NCI-H146 treated with DMSO at 0.1 percent for 48 hours (cell line): ENCODE measurements around the gene ATAD5.
"Not testable (repeated sequence)": the region's sequence is repeated elsewhere in the genome, so short reads cannot be mapped to it uniquely, and the experiment has no call there.

Source experiments
- DNase-seq: peaks from one replicate; lab custom pipeline; 2025; ENCODE audit not compliant: unreplicated experiment; lab: John Stamatoyannopoulos, UW

The ATAD5 gene, protein sequence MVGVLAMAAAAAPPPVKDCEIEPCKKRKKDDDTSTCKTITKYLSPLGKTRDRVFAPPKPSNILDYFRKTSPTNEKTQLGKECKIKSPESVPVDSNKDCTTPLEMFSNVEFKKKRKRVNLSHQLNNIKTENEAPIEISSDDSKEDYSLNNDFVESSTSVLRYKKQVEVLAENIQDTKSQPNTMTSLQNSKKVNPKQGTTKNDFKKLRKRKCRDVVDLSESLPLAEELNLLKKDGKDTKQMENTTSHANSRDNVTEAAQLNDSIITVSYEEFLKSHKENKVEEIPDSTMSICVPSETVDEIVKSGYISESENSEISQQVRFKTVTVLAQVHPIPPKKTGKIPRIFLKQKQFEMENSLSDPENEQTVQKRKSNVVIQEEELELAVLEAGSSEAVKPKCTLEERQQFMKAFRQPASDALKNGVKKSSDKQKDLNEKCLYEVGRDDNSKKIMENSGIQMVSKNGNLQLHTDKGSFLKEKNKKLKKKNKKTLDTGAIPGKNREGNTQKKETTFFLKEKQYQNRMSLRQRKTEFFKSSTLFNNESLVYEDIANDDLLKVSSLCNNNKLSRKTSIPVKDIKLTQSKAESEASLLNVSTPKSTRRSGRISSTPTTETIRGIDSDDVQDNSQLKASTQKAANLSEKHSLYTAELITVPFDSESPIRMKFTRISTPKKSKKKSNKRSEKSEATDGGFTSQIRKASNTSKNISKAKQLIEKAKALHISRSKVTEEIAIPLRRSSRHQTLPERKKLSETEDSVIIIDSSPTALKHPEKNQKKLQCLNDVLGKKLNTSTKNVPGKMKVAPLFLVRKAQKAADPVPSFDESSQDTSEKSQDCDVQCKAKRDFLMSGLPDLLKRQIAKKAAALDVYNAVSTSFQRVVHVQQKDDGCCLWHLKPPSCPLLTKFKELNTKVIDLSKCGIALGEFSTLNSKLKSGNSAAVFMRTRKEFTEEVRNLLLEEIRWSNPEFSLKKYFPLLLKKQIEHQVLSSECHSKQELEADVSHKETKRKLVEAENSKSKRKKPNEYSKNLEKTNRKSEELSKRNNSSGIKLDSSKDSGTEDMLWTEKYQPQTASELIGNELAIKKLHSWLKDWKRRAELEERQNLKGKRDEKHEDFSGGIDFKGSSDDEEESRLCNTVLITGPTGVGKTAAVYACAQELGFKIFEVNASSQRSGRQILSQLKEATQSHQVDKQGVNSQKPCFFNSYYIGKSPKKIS (N-terminal part only)

DNA sequence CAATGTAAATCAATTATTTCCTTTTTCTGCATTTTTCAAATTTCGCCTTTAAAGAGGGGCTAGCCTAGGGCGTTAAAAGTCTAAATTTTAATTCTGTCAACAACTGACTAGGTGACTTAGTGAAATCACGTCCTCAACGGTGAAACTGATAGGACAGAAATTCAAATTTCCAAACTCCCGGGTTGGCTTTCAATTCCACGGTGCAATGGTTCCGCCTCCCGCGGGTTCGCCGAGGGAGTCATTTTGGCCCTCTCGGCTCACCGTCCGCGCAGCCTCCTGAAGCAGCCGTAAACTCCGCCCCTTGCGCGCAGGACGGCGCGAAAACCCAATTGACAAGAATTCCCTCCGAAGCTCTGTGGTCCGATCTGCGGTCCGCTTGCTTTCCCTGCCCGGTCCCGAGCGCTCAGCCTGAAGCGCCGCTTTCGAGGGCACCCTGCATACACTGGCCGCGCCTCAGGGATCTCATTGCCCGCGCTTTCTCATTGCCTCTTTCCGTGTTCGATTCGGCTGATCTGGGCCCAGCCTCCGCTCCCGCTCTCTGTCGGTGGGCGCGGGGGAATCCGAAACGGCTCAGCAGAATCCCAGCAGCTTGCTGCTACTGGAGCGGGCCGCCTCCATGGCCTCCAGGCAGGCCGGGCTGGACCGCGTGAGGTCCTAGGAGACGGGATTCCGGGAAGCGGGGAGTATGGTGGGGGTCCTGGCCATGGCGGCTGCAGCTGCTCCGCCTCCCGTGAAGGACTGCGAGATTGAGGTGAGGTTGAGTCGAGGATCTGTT, at the start of gene ATAD5:
Gene ATAD5 (plus strand): TSS at position 304 of the 775 bp plus-strand sequence. CDS start 382 bp downstream, at position 686.
- DNase-seq: peak; percentile 75

DNA sequence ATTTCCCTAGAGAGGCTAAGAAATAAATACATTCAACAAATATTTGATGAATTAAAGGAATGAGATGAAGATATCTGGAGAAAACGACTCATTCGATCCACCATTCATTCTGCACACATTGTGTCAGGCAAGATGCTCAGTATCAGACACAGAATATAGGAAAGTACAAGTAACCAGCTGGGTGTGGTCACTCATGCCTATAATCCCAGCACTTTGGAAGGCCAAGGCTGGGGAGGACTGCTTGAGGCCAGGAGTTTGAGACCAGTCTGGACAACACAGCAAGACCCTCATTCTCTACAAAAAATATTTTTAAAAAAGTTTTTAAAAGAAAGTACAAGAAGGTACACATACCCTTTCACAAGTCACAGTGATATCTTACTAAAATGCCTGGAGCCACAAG, 49.6 kb upstream of the ATAD5 start:
- no peak for DNase-seq

DNA sequence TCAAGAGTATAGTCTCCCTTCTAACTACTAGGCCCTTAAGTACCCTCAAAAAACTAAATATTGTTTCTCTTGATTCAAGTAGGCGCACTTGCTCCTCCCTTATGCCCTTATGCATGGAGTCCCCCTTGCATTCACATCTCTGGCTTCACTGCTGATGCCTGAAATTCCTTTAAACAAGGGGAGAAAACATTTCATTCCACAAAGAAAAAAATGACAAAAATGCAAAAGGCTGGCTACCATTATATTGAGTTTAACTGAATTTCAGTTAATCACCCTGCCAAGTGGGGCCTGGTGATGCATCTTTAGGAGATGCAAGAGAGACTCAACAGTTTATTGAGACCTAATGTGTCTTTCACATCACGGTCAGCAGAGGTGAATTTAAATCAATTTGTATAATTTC, 42.8 kb upstream of the ATAD5 start:
- DNase-seq: no peak

DNA sequence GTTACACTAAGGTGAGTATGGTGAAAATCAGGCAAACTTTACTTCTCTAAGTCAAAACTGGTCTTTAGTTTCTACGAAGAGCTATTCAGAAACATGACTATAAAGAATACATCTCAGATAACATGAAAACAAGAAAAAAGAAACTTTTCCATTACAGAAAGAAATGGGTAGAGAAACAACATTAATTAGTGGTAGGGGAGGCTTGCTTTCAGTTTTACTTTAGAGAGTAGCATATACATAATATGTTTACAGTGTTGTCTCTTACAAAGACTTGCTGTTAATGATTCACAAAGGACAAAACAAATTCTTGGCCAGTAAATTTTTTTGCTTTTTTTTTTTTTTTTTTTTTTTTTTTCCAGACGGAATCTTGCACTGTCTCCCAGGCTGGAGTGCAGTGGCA, 41.5 kb upstream of the ATAD5 start:
- DNase-seq: no peak

DNA sequence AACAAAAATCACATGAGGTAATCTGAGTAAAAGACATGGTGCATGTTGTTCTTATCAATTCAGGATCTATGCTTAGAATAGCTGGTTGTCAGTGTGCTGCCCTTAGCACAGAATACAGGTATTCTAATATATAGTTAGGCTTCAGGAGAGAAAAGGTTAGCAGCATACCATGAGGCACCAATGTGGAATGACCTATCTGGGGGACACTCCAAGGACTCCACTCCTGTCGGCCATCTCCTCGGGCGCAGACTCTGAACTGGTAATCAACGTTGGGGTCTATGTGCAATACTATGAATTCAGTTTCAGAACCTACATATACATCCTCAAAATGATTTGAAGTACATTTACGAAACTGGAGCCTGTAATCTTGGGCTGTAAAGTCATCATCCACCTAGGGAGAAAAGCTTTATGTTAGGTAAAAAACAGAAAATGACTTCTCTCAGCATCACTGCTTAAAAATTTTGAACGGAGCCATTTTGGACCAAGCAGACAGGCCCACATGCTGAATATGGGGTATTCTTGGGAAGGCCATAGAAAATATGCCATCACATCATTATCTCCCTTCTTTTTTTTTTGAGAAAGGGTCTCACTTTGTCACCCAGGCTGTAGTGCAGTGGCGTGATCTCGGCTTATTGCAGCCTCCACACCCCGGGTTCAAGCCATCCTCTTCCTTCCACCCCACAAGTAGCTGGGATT, 38.3 kb upstream of the ATAD5 start:
- no peak for DNase-seq

DNA sequence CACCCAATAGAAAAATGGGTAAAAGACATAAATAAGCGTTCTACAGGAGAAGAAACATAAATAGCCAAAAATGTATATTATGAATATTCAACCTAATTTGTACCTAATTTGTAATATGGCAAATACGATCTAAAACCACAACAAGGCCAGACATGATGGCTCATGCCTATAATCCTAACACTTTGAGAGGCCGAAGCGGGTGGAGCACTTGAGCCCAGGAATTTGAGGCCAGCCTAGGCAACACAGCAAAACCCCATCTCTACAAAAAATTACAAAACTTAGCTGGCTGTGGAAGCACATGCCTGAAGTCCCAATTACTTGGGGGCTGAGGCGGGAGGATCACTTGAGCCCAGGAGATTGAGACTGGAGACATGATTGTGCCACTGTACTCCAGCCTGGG, 37.4 kb upstream of the ATAD5 start:
- DNase-seq: no peak

DNA sequence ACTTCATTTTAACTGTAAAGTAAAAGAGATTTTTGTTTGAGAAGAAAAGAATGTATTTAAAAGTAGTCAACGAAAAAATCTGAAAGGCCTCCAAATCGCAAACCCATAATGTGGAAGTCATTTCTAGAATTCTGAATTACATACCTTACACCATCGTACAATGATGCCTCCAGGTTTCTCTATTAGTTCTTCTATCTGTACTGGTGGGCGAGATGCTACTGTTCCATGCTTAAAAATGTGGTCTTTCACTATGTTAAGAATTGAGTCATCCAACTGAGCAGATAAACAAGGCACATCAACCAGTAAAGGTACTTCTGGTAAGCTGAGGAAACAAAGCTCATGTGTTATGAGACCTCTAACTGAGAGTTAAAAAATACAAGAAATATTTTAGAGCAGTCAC, 35.8 kb upstream of the ATAD5 start:
- DNase-seq: no peak

DNA sequence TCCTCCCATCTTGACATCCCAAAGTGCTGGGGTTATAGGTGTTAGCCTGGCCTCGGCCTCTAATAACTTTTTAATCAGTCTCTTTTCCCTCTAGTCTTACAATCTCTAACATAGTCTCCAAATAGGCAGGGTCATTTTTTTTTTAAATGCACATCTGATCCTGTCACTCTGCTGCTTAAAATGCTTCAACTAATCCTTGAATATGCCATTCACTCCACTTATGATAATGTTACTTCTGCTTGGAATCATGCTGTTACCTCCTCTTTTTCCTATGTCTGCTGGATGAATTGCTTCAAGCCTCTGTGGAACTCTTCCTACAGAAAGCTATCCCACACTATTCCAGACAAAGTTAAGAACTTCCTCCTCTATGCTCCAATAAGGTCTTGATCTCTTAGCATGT, 30.1 kb upstream of the ATAD5 start:
- DNase-seq: no peak

DNA sequence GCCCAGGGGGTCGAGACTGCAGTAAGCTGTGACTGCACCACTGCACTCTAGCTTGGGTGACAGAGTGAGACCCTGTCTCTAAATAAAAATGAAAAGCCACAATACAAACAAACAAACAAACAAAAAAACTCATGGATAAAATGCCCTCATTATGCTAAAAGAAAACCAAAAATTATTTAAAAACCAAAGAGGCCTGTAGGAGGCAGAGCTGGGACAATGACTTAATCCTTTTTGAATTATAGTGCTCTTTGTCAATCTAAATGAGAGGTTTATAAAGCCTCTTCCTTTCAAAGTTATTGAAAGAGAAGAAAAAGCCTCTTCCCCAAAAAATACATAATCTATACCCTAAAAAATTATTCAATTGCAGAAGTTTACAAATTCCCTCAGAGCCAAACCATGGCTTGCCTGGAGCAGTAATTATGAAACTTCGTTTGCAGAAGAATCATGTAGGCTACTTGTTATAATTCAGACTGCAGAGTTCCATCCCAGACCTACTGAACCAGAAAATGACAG, 25.8 kb upstream of the ATAD5 start:
- no peak for DNase-seq

DNA sequence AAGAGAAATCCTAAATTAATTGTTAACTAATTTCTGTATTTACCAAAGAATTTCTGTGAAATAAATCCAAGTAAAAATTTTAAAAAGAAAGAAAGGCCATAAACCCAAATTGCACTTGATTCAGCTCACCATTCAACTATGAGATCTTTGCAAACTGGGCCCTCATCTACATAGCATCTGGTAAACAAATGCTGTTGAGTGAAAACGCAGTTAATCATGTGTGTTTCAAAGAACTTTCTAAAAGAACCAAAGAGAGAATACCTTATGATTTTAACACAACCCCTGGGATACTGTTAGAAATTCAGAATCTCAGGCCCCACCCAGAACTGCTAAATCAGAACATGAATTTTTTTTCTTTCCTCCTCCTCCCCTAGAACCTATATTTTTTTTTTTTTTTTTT, 23.9 kb upstream of the ATAD5 start:
- no peak for DNase-seq

DNA sequence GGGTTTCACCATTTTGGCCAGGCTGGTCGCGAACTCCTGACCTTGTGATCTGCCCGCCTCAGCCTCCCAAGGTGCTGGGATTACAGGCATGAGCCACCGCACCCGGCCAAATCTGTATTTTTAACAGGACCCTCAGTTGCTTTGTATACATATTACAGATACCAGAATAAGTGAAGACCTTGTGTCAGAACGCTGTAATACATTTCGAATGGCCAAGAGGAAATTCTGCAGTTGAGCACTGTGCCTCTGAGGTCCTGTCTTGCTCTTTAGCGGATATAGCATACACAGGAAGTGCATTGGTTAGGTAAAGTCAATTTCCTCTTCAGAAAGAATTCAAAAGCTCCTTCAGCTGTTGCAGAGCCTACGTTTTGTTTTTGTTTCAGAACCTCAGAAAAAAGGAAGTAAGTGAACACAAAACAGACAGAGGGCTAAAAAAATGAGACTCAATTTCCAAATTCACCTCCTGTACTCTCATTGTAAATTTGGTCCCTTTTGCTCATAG, 22.9 kb upstream of the ATAD5 start:
- no peak for DNase-seq

DNA sequence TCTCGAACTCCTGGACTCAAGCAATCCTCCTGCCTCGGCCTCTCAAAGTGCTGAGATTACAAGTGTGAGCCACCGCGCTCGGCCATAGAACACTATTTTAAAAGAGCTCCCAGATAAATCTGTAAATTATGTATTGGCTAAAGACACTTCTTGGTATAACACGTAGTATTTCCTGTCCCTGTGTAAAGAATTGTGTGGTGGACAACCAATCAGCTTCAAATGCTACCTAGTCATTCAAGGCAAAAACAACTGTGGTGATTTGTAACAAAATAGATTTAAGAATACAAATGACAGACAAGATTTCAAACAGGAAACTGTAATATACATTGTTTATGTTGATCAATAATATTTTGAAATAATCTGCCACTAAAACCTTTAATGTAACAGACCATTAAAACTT, 21.9 kb upstream of the ATAD5 start:
- no peak for DNase-seq

DNA sequence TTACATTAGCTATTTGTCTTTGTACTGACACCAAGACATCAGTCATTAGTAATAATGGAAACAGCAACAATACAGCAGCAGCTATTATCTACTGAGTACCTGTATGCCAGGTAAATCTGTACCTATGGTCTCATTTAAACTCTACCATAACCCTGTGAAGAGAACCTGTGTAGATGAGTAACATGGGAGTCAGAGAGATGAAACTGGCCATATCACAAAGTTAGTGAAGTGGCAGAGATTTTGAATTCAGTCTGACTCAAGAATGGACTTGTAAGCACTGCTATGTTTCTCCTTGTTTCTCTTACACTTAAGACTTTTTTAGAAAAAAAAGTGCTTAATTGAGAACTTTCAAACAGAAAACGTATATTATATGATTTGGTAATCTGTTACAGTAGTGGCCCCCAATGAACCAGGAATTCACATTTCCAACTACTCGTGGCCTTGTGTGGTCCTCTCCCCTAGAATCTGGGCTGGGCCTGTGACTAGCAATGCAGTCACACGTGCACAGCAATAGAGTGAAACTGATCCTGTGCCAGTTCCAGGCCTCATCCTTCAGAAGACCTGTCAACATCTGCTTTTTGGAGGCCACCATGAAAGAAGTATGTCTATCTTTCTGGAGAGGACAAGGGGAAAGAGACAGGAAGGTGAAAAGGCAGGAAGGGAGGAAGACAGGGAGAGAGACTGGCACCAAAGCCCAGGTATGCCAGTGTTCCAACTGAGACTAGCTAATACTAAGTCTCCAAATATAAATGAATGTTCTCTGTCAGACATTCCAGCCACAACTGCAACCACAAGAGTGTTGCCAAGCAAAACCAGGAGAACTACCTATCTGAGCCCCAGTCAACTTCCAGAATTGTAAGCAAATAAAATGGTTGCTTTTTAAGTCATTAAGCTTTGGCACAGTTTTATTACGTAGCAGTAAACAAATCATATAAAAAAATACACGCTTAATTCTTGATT, 19.3 kb upstream of the ATAD5 start:
- no peak for DNase-seq

DNA sequence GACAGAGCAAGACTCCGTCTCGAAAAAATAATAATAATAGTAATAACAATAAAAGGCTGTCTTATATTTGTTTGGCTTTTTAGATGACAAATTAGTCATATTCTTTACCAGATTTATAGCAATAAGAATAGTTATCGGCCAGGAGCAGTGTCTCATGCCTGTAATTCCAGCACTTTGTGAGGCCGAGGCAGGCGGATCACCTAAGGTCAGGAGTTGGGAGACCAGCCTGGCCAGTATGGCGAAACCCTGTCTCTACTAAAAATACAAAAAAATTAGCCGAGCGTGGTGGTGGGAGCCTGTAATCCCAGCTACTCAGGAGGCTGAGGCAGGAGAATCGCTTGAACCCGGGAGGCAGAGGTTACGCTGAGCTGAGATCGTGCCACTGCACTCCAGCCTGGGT, 17.5 kb upstream of the ATAD5 start:
- DNase-seq: not testable (repeated sequence)

DNA sequence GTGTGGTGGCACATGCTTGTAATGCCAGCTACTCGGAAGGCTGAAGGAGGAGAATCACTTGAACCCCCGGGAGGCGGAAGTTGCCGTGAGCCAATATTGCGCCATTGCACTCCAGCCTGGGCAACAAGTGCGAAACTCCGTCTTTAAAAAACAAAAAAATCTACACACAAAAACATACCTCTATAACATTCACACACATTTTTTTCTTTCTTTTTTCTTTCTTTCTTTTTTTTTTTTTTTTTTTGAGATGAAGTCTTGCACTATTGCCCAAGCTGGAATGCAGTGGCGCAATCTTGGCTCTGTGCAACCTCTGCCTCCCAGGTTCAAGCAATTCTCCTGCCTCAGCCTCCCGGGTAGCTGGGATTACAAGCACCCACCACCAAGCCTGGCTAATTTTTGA, 16.9 kb upstream of the ATAD5 start:
- DNase-seq: not testable (repeated sequence)

DNA sequence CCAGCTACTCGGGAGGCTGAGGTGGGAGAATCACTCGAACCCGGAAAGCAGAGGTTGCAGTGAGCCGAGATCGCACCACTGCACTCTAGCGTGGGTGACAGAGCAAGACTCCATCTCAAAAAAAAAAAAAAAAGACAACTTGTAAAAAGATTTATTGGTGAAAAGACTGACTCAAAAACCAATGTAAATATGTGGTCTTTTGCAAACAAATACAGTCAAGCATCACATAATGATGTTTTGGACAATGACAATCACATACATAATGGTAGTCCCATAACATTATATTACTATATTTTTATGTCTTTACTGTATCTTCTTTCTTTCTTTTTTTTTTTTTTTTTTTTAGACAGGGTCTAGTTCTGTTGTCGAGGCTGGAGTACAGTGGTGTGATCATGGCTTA, 15.6 kb upstream of the ATAD5 start:
- DNase-seq: no peak

DNA sequence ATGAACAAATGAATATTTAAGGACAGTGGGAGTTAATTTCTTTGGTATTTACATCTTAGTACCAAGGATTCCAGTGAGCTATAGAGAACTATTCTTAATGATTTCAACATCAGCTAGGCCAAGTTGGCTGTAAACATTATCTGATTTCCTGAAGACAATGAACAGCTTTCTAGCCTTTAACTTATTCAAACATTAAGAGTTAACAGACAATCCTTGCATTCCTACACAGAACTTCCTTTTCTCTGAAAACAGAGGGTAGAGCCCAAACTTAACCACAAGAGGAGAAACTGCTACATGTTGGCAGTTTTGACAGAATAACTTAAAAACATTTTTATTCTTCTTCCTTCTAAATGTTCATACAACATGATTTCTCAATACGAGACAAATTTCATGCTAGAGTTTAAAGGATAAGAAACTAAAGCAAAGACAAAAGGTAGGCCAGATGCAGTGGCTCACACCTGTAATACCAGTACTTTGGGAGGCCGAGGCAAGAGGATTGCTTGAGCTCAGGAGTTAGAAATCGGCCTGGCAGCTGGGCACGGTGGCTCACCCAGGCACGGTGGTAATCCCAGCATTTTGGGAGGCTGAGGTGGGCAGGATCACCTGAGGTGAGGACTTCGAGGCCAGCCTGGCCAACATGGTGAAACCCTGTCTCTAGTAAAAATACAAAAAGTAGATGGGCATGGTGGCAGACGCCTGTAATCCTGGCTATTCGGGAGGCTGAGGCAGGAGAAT, 11.6 kb upstream of the ATAD5 start:
- no peak for DNase-seq
